ENCODE data around the gene RAVER2. TPM values are rescaled to one million over a fixed set of nuclear protein-coding genes. Genes with fewer than 3 reads are reported as not detected.
"Not testable (repeated sequence)": the region's sequence is repeated elsewhere in the genome, so short reads cannot be mapped to it uniquely, and the experiment has no call there.

The RAVER2 gene
- polyA plus RNA-seq, 3 donors = 0.38 to 1.3 (median 0.69) TPM

DNA sequence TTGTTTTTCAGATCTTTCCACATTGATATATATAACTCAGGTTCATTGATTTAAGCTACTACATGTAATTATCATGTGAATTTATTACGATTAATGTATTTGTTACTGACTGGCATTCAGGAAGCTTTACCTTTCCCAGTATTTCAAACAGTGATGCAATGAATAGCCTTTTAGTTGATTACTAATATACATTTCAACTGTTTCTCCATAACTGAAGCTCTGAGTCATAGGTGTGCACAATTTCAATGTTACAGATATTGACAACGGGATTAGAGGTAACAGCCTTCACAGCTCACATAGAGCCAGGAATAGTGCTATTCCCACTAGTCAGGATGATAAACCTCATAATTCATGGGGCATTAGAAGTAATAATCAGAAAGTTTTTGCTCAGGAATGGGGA is 25.1 kb downstream of the RAVER2 start:
- no peaks in the 10 kb centered on the region for H3K9me3 ChIP-seq (replicated peaks in 1 of 2; ENCODE audit: control insufficient read depth in 1 of 2, insufficient read depth in 1 of 2, low read length in 2 of 2)
- DNase-seq = no peak
- Mint-ChIP-seq H3K4me1 (peaks cover 7% of the 10 kb centered on the region), H3K27me3 (ENCODE audit: low read depth in 3 of 3) (peaks cover 0 to 2% (median 2%) of the 10 kb centered on the region in 3 donors), H3K27ac (no peak overlapping the region), H3K36me3 (peaks cover 0 to 9% of the 10 kb centered on the region in 2 donors), H3K4me3 (no peak overlapping the region), H3K9me3 (peaks cover 4 to 9% (median 5%) of the 10 kb centered on the region in 7 donors)
- no CpG with 5 or more reads among the region's 2 CpGs for WGBS (ENCODE audit: insufficient coverage)
- no peak overlapping the region for H3K9ac ChIP-seq (ENCODE audit: insufficient read depth, low read length, poor library complexity, severe bottlenecking)
- H3K79me2 ChIP-seq (ENCODE audit: insufficient read depth, low read length) = no peaks in the 10 kb centered on the region
- H3K4me2 ChIP-seq (replicated peaks; ENCODE audit: extremely low read depth, low read length, poor library complexity, severe bottlenecking) = no peak overlapping the region
- no peaks in the 10 kb centered on the region for H3K27me3 ChIP-seq (ENCODE audit: control insufficient read depth in 2 of 2, insufficient read depth in 2 of 2, low read length in 2 of 2)
- no peaks in the 10 kb centered on the region for H3K36me3 ChIP-seq (replicated peaks in 1 of 2; ENCODE audit: control insufficient read depth in 1 of 2, insufficient read depth in 2 of 2, low read length in 2 of 2)
- TF ChIP-seq, protein P1, sequence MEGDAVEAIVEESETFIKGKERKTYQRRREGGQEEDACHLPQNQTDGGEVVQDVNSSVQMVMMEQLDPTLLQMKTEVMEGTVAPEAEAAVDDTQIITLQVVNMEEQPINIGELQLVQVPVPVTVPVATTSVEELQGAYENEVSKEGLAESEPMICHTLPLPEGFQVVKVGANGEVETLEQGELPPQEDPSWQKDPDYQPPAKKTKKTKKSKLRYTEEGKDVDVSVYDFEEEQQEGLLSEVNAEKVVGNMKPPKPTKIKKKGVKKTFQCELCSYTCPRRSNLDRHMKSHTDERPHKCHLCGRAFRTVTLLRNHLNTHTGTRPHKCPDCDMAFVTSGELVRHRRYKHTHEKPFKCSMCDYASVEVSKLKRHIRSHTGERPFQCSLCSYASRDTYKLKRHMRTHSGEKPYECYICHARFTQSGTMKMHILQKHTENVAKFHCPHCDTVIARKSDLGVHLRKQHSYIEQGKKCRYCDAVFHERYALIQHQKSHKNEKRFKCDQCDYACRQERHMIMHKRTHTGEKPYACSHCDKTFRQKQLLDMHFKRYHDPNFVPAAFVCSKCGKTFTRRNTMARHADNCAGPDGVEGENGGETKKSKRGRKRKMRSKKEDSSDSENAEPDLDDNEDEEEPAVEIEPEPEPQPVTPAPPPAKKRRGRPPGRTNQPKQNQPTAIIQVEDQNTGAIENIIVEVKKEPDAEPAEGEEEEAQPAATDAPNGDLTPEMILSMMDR (IDR thresholded peaks at IDR 0.05) = no peak
- intact Hi-C loops (cut with micrococcal nuclease) = no loop called here
- no peaks in the 10 kb centered on the region for H4K20me1 ChIP-seq (ENCODE audit: insufficient read depth, low read length)
- H3K4me3 ChIP-seq (replicated peaks in 1 of 3; ENCODE audit: low read depth in 2 of 3, low read length in 3 of 3) = no peak overlapping the region
- H3K4me1 ChIP-seq (ENCODE audit: control insufficient read depth in 1 of 2, insufficient read depth in 2 of 2, low read length in 2 of 2) = no peaks in the 10 kb centered on the region
- H2AFZ ChIP-seq (ENCODE audit: insufficient read depth, low read depth, low read length, poor library complexity, severe bottlenecking) = no peak overlapping the region
- no peak overlapping the region for H3K27ac ChIP-seq (ENCODE audit: low read depth in 1 of 2, low read length in 2 of 2)

DNA sequence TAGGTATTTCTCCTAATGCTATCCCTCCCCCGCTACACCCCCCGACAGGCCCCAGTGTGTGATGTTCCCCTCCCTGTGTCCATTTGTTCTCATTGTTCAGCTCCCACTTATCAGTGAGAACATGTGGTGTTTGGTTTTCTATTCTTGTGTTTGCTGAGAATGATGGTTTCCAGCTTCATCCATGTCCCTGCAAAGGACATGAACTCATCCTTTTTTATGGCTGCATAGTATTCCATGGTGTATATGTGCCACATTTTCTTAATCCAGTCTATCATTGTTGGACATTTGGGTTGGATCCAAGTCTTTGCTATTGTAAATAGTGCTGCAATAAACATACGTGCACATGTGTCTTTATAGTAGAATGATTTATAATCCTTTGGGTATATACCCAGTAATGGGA is 28.4 kb downstream of the RAVER2 start:
- peaks cover 11% of the 10 kb centered on the region for H3K4me1 Mint-ChIP-seq
- intact Hi-C loops (cut with micrococcal nuclease); H3K9ac ChIP-seq (ENCODE audit: insufficient read depth, low read length, poor library complexity, severe bottlenecking); H3K9me3 ChIP-seq (replicated peaks in 1 of 2; ENCODE audit: control insufficient read depth in 1 of 2, insufficient read depth in 1 of 2, low read length in 2 of 2); H3K27ac ChIP-seq (ENCODE audit: low read depth in 1 of 2, low read length in 2 of 2); DNase-seq; H3K4me3 ChIP-seq (replicated peaks in 1 of 3; ENCODE audit: low read depth in 2 of 3, low read length in 3 of 3); H3K4me2 ChIP-seq (replicated peaks; ENCODE audit: extremely low read depth, low read length, poor library complexity, severe bottlenecking); H3K4me3 Mint-ChIP-seq; H2AFZ ChIP-seq (ENCODE audit: insufficient read depth, low read depth, low read length, poor library complexity, severe bottlenecking); H3K27ac Mint-ChIP-seq; H3K4me1 ChIP-seq (ENCODE audit: control insufficient read depth in 1 of 2, insufficient read depth in 2 of 2, low read length in 2 of 2); H4K20me1 ChIP-seq (ENCODE audit: insufficient read depth, low read length); H3K9me3 Mint-ChIP-seq; H3K27me3 ChIP-seq (ENCODE audit: control insufficient read depth in 2 of 2, insufficient read depth in 2 of 2, low read length in 2 of 2); H3K36me3 ChIP-seq (replicated peaks in 1 of 2; ENCODE audit: control insufficient read depth in 1 of 2, insufficient read depth in 2 of 2, low read length in 2 of 2); H3K79me2 ChIP-seq (ENCODE audit: insufficient read depth, low read length); H3K27me3 Mint-ChIP-seq (ENCODE audit: low read depth in 3 of 3); H3K36me3 Mint-ChIP-seq: not testable (repeated sequence)
- no CpG with 5 or more reads among the region's 3 CpGs for WGBS (ENCODE audit: insufficient coverage)

Data from CD14-positive monocyte (primary cell).